ENCODE measurements around the gene NLRP9.

- TF ChIP-seq CTCF (IDR thresholded peaks at IDR 0.05; ENCODE audit: insufficient read depth, low read length) (no peak), GABPA (IDR thresholded peaks at IDR 0.05; ENCODE audit: low read depth) (no peak), POLR2AphosphoS5 (IDR thresholded peaks at IDR 0.05; ENCODE audit: low read depth) (no peak)
Observed at GRCh38 chr19:55672418-55672817, 65.8 kb downstream of the NLRP9 start.

Data from HL-60 (cell line).